Omental fat pad (tissue), 4 donors: ENCODE measurements around the gene RFC5. TPM values are rescaled to one million over a fixed set of nuclear protein-coding genes. Genes with fewer than 3 reads are reported as not detected.

Experiments
- ATAC-seq: fragments of 150-250 bp; one replicate; pipeline ENCODE4 v1.9.1; 2016; ENCODE audit warnings: mild to moderate bottlenecking, moderate library complexity; ENCODE audit not compliant: low FRiP score
- DNase-seq: peaks from one replicate; pipeline ENCODE4 v3.0.0-alpha.2; 2019; ENCODE audit warnings: low spot score
- CTCF ChIP-seq, 3 donors: fragments of 450-650 bp; IDR thresholded peaks; one replicate each; pipeline ENCODE4 v1.5.1; 2016 to 2017; ENCODE audit warnings: antibody characterized with exemption in 3 of 3, mild to moderate bottlenecking in 3 of 3, moderate library complexity in 2 of 3
- total RNA-seq, 4 donors: library from RNA; depleted of rRNA; stranded (reverse); fragments of >200 nt; gene quantifications; one replicate each; pipeline ENCODE4 v1.1.0, GENCODE V29; 2016

Gene RFC5
- total RNA-seq, 4 donors from 2014 or later = 4.7 to 14.8 (median 6.4) TPM

GRCh38 chr12:118025168-118025567 lies 8.7 kb downstream of the RFC5 start:
- no peak for TF ChIP-seq CTCF (IDR thresholded peaks at IDR 0.05)
- DNase-seq (no peak), ATAC-seq (no peak)

- ATAC-seq (no peak), DNase-seq (no peak)
- no peak for TF ChIP-seq CTCF (IDR thresholded peaks at IDR 0.05)
Observed at GRCh38 chr12:118029166-118029565, 12.7 kb downstream of the RFC5 start.

- no peak for DNase-seq
- no peak for TF ChIP-seq CTCF (IDR thresholded peaks at IDR 0.05)
- ATAC-seq = no peak
Observed at GRCh38 chr12:118032188-118032587, 15.7 kb downstream of the RFC5 start.

GRCh38 chr12:118033323-118033722 lies 16.8 kb downstream of the RFC5 start:
- ATAC-seq = no peak
- TF ChIP-seq CTCF (IDR thresholded peaks at IDR 0.05) = no peak

GRCh38 chr12:118033902-118034301 lies 17.4 kb downstream of the RFC5 start:
- no peak for ATAC-seq
- DNase-seq = no peak
- TF ChIP-seq CTCF (IDR thresholded peaks at IDR 0.05) = no peak

More at GRCh38 chr12:118033323-118033722, 16.8 kb downstream of the RFC5 start:
- DNase-seq = no peak

- TF ChIP-seq CTCF (IDR thresholded peaks at IDR 0.05) = no peak
- no peak for ATAC-seq
- no peak for DNase-seq
Observed at GRCh38 chr12:118034429-118035189, 18.1 kb downstream of the RFC5 start.
